ENCODE measurements around the gene SLC34A3. TPM values are rescaled to one million over a fixed set of nuclear protein-coding genes. Genes with fewer than 3 reads are reported as not detected.

The SLC34A3 gene
- total RNA-seq, 4 donors from 2014 or later, result not detected

DNA sequence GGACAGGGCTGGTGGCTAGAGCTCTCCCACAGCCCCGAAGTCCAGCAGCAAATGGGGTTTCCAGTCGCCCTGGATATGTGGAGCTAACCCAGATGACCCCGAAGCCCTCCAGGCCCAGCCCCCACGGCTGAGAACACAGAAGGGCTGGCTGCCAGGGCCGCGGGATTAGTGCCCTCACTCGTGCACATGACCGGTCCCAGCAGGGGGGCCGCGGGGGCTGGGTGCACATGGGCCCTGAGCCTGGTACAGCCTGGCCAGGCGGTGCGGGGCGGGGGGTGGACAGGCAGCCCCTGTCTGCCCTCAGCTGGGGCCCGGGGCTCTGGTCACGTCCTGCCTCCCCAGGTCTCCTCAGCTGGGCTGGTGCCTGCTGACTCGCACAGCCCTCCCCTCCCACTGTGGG, 36.3 kb upstream of the SLC34A3 start:
- no peak for ATAC-seq
- H3K27ac ChIP-seq, result no peak overlapping the region
- no peaks in the 10 kb centered on the region for H3K27me3 ChIP-seq
- no CpG with 5 or more reads among the region's 16 CpGs for WGBS, 2 donors (ENCODE audit: low coverage in 1 of 2)
- peaks cover 5 to 81% (median 23%) of the 10 kb centered on the region in 3 donors for H3K4me1 ChIP-seq
- H3K36me3 ChIP-seq, result peaks cover 0 to 26% of the 10 kb centered on the region in 2 donors
- H3K4me3 ChIP-seq, result no peak overlapping the region
- TF ChIP-seq POLR2AphosphoS5 (IDR thresholded peaks at IDR 0.05), result no peak
- TF ChIP-seq, protein P1, sequence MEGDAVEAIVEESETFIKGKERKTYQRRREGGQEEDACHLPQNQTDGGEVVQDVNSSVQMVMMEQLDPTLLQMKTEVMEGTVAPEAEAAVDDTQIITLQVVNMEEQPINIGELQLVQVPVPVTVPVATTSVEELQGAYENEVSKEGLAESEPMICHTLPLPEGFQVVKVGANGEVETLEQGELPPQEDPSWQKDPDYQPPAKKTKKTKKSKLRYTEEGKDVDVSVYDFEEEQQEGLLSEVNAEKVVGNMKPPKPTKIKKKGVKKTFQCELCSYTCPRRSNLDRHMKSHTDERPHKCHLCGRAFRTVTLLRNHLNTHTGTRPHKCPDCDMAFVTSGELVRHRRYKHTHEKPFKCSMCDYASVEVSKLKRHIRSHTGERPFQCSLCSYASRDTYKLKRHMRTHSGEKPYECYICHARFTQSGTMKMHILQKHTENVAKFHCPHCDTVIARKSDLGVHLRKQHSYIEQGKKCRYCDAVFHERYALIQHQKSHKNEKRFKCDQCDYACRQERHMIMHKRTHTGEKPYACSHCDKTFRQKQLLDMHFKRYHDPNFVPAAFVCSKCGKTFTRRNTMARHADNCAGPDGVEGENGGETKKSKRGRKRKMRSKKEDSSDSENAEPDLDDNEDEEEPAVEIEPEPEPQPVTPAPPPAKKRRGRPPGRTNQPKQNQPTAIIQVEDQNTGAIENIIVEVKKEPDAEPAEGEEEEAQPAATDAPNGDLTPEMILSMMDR (IDR thresholded peaks at IDR 0.05), result no peak
- TF ChIP-seq POLR2A (IDR thresholded peaks at IDR 0.05), result no peak
- no peak for TF ChIP-seq EP300 (IDR thresholded peaks at IDR 0.05)
- H3K9me3 ChIP-seq, result no peaks in the 10 kb centered on the region

DNA sequence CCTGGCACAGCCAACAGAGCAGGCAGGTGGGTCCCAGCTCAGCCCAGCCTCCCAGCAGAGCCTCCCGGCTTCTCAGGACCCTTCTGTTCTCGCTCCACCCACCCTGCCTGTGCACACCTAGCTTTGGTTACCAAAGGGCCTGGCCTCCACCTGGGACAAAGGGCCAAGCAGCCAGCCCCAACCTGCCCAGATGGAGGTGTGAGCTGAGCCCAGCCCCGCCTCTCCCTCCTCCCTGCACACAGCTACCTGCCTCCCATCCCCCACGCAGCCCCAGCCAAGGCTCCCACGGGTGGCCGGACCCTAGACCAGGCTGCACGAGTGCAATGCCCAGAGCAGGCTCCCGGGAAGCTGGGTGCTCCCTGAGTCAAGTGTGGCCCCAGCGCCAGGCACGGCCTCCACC, 35.8 kb upstream of the SLC34A3 start:
- no CpG with 5 or more reads among the region's 10 CpGs for WGBS, 2 donors (ENCODE audit: low coverage in 1 of 2)
- Histone ChIP-seq H3K27me3 (no peaks in the 10 kb centered on the region), H3K27ac (no peak overlapping the region), H3K36me3 (peaks cover 0 to 24% of the 10 kb centered on the region in 2 donors), H3K4me3 (no peak overlapping the region), H3K9me3 (no peaks in the 10 kb centered on the region), H3K4me1 (peaks cover 0 to 81% (median 22%) of the 10 kb centered on the region in 3 donors)
- ATAC-seq, result no peak
- TF ChIP-seq, protein P1 (IDR thresholded peaks at IDR 0.05), result no peak
- TF ChIP-seq POLR2A (IDR thresholded peaks at IDR 0.05) (no peak), EP300 (IDR thresholded peaks at IDR 0.05) (no peak), POLR2AphosphoS5 (IDR thresholded peaks at IDR 0.05) (no peak)

DNA sequence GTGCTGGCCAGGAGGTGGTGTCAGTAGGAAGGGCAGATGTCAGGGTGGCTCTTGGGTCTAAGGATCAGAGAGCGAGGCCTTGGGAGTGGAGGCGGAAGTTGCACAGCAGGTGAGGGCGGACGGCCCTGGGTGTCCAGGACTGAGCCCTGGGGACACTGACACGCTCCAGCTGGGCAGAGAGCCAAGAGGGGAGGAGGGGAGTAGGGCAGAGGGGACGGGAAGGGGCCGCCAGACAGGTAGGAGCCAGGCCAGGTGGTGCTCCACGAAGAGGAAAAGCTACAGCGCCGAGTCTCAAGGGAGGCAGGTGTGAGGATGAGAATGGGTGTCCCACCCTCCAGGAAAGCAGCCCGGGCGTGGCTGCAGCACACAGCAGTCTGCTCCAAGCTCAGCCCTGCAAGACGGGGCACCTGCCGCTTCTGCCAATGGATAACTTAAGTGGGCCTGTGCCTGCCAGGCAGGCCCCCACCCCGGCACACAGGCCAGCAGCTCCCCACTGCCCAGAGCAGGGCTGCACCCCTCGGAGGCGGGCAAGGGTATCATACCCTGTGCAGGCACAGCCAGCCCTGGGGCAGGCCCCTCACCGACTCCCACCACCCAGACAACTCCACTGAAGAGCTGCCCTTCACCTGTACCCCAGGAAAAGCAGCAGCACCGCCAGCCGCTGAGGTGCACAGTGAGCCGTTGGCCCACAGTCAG, 35.0 kb upstream of the SLC34A3 start:
- Histone ChIP-seq H3K27me3 (no peaks in the 10 kb centered on the region), H3K9me3 (no peaks in the 10 kb centered on the region), H3K36me3 (peaks cover 0 to 16% of the 10 kb centered on the region in 2 donors), H3K4me1 (peaks cover 0 to 73% (median 17%) of the 10 kb centered on the region in 3 donors), H3K4me3 (no peak overlapping the region), H3K27ac (no peak overlapping the region)
- WGBS, 2 donors (ENCODE audit: low coverage in 1 of 2), result 92% methylated on average over 2 of the region's 21 CpGs; no CpG with 5 or more reads in 1 of the 2 donors
- TF ChIP-seq EP300 (IDR thresholded peaks at IDR 0.05), result no peak
- TF ChIP-seq POLR2A (IDR thresholded peaks at IDR 0.05), result no peak
- no peak for TF ChIP-seq POLR2AphosphoS5 (IDR thresholded peaks at IDR 0.05)
- TF ChIP-seq, protein P1 (IDR thresholded peaks at IDR 0.05), result no peak
- no peak for ATAC-seq

DNA sequence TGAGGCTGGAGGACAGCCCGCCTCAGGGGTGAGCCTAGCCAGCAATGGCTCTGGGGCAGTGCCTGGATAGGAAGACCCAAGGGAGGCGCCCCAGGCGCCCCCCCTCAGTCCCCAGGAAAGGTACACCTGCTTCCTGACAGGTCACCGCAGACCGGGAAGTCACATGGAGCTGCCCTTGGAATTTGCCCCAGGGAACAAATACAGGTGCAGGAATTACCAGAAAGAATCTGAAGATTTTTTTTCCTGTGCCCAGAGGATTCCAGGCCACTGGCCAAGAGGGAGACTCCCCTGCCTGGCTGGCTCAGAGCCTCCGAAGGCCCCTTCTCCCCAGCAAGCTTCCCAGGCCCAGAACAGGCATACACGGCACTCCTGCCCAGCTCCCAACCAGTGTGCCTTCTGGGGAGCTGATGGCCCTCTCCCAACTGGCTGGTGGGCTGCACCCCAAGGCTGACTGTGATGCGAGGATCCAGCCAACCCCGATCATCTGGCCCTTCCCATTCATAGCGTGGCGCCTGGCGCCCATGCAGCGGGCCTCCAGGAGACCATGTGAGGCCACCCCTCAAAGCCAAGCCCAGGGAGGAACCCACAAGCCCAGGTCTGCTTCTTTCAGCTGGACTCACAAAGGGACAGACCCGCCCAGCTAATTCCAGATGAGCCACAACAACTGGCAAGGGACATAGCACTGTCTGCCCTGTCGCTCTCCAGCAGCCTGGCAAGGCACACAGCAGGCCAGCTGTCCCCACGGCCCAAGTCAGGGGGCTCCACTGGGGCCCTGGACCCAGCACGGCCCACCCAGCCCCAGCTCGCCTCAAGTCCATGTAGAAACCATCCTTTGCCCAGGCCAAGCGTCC, 32.4 kb upstream of the SLC34A3 start:
- 100% methylated on average over 2 of the region's 19 CpGs; no CpG with 5 or more reads in 1 of the 2 donors for WGBS, 2 donors (ENCODE audit: low coverage in 1 of 2)
- Histone ChIP-seq H3K27ac (no peak overlapping the region), H3K9me3 (no peaks in the 10 kb centered on the region), H3K36me3 (no peaks in the 10 kb centered on the region), H3K27me3 (no peaks in the 10 kb centered on the region), H3K4me1 (peaks cover 0 to 82% (median 26%) of the 10 kb centered on the region in 3 donors), H3K4me3 (no peak overlapping the region)
- TF ChIP-seq POLR2A (IDR thresholded peaks at IDR 0.05) (no peak), EP300 (IDR thresholded peaks at IDR 0.05) (no peak), POLR2AphosphoS5 (IDR thresholded peaks at IDR 0.05) (no peak)
- TF ChIP-seq, protein P1 (IDR thresholded peaks at IDR 0.05), result no peak
- ATAC-seq, result no peak
